Mesothelial cell of epicardium (in vitro differentiated cells): ENCODE data around the gene U2SURP. TPM values are rescaled to one million over a fixed set of nuclear protein-coding genes. Genes with fewer than 3 reads are reported as not detected.

Experiments
- DNase-seq, 2 experiments: peaks; one replicate each; pipeline ENCODE4 v3.0.0; 2021; ENCODE audit warnings: low spot score in 2 of 2; ENCODE audit not compliant: unreplicated experiment in 2 of 2
- H3K27ac Mint-ChIP-seq: 2 replicates; pipeline ENCODE4 v1.8.0; 2021; ENCODE audit warnings: mixed read lengths
- H3K27me3 Mint-ChIP-seq: 2 replicates; pipeline ENCODE4 v1.8.0; 2021; ENCODE audit warnings: low read depth, mixed read lengths
- H3K36me3 Mint-ChIP-seq: 2 replicates; pipeline ENCODE4 v1.8.0; 2021; ENCODE audit warnings: mixed read lengths
- H3K4me1 Mint-ChIP-seq: 2 replicates; pipeline ENCODE4 v1.8.0; 2021; ENCODE audit warnings: mixed read lengths
- H3K4me3 Mint-ChIP-seq: 2 replicates; pipeline ENCODE4 v1.8.0; 2021; ENCODE audit warnings: mild to moderate bottlenecking, moderate library complexity, mixed read lengths
- H3K9me3 Mint-ChIP-seq: 2 replicates; pipeline ENCODE4 v1.8.0; 2021; ENCODE audit warnings: mixed read lengths
- CTCF ChIP-seq: fragments of 200-600 bp; sonication (generic); IDR thresholded peaks from one replicate; pipeline ENCODE4 v1.5.0; 2021; ENCODE audit warnings: antibody characterized with exemption; ENCODE audit not compliant: unreplicated experiment
- total RNA-seq: library from RNA; stranded (reverse); gene quantifications from 3 replicates; pipeline ENCODE4 v1.2.1, GENCODE V29; 2021

Gene U2SURP
- 141 to 147 TPM (median 141 TPM) in 3 replicates for total RNA-seq

- DNase-seq, result peak; percentile 90 to 93
- Mint-ChIP-seq H3K9me3 (no peaks in the 10 kb centered on the region), H3K4me3 (peak within 1 kb of the TSS; percentile 91), H3K4me1 (peaks cover 28% of the 10 kb centered on the region), H3K36me3 (no peaks in the 10 kb centered on the region), H3K27me3 (no peaks in the 10 kb centered on the region), H3K27ac (peak within 1 kb of the TSS; percentile 99)
- TF ChIP-seq CTCF, result no peak
Measured at GRCh38 chr3:143001369-143002082, at the start of gene U2SURP. U2SURP (plus strand) TSS chr3:143001570; CDS start chr3:143001629, 59 bp downstream.

DNA sequence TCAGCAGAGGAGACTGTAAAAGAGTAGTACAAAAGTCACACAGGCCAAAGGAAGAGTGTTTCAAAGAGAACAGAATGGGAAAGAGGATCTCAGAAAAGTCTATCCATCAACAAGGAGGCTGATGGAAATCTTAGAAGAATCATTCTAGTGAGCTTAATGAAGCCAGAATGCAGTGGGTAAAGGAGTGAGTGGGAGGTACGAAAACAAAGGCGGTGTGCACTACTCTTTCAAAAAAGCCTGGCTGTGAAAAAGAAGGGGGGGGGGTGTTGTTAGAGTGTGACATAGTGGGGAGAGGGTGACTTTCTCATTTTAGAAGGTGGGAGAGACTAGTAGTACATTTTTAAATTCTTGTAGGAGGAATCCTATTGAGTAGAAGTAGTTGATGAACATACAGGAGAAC is 49.6 kb upstream of the U2SURP start:
- Mint-ChIP-seq H3K27me3 (no peaks in the 10 kb centered on the region), H3K4me3 (no peak overlapping the region)

DNA sequence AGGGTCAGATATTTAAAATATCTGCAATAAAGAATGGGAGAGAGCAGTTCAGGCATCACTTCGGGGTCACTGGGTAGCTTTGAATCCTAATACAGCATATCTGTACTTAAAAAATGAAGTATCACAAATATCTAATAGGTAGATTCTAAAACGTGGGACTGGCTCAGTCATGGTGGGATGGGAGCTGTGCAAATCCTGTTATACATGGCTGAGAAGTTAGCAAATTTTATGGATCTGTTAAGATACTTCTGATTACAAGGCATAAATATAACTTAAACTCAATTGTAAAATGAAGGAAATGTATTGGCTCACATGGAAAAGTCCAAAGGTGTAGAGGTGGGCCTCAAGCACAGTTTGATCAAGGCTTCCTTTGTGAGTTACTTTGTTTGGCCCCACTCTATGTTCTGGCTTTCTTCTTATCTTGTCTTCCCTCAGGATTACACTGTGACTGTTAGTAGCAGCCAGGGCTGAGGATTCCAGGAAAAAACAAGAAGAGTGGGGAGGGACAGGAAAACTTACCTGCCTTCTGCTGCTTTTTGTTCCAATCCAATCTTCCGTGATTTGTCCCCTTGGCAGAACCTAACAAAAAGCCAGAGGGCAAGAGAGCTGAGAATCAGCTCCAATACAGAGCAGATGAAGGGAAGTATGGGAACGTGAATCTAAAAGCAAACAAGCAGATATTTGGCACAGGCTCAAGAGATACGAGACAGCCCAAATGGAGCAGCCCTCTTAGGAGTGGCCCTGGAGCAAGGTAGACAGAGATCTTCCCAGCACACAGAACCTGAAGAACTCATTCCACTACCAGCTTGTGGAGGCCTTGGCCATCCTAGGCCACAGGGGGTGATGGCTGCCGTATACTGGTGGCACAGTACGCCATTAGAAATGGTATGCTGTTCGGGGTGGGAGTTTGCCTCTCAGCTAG is 48.8 kb upstream of the U2SURP start:
- H3K4me1 Mint-ChIP-seq, result peaks cover 13% of the 10 kb centered on the region
- no peak overlapping the region for H3K4me3 Mint-ChIP-seq
- H3K27ac Mint-ChIP-seq, result no peak overlapping the region
- no peak for DNase-seq
- no peaks in the 10 kb centered on the region for H3K36me3 Mint-ChIP-seq
- peaks cover 6% of the 10 kb centered on the region for H3K27me3 Mint-ChIP-seq
- no peaks in the 10 kb centered on the region for H3K9me3 Mint-ChIP-seq
- no peak for TF ChIP-seq CTCF

More for the DNA sequence above, 49.6 kb upstream of the U2SURP start:
- TF ChIP-seq CTCF, result no peak
- DNase-seq, result no peak
- Mint-ChIP-seq H3K27ac (no peak overlapping the region), H3K36me3 (no peaks in the 10 kb centered on the region), H3K4me1 (peaks cover 13% of the 10 kb centered on the region), H3K9me3 (no peaks in the 10 kb centered on the region)

DNA sequence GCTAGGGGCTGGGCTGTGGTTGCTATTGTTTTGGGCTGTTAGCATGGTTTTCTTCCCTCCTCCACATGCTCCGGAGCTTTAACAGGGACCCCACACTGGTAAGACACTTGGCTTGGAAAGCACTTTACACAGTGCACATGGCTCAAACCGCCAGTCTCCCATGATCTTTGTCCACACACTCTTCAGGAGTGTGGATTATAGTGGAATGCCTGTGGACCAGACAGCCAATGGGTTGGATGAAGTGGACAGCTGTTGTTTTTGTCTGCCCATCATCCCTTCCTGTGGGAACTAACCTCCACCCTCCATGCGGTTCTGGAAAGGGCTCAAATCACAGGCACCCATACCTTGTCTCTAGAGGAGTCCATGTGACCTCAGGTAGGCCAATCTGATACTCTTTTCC is 47.9 kb upstream of the U2SURP start:
- peaks cover 8% of the 10 kb centered on the region for H3K27me3 Mint-ChIP-seq
- H3K9me3 Mint-ChIP-seq, result no peaks in the 10 kb centered on the region
- DNase-seq, result no peak
- H3K27ac Mint-ChIP-seq, result no peak overlapping the region
- no peak overlapping the region for H3K4me3 Mint-ChIP-seq
- peaks cover 13% of the 10 kb centered on the region for H3K4me1 Mint-ChIP-seq
- no peak for TF ChIP-seq CTCF
- no peaks in the 10 kb centered on the region for H3K36me3 Mint-ChIP-seq

GRCh38 chr3:142958707-142959106 is 42.7 kb upstream of the U2SURP start:
- peaks cover 44% of the 10 kb centered on the region for H3K27me3 Mint-ChIP-seq
- H3K9me3 Mint-ChIP-seq, result peaks cover 7% of the 10 kb centered on the region
- H3K36me3 Mint-ChIP-seq, result peaks cover 6% of the 10 kb centered on the region
- TF ChIP-seq CTCF, result no peak
- no peak overlapping the region for H3K27ac Mint-ChIP-seq
- no peak overlapping the region for H3K4me3 Mint-ChIP-seq
- peaks cover 3% of the 10 kb centered on the region for H3K4me1 Mint-ChIP-seq
- no peak for DNase-seq
